SJCRH30 (cell line): ENCODE results near the gene RAB33A. TPM values are rescaled to one million over a fixed set of nuclear protein-coding genes. Genes with fewer than 3 reads are reported as not detected.
"Not testable (repeated sequence)": the region's sequence is repeated elsewhere in the genome, so short reads cannot be mapped to it uniquely, and the experiment has no call there.

Experiments
- DNase-seq, 2 experiments: peaks; one replicate each; pipeline ENCODE4 v3.0.0-alpha.2; 2015 to 2020
- H3K27ac ChIP-seq: fragments of 250-450 bp; sonication (Bioruptor Pico); 2 replicates; pipeline ENCODE4 v1.5.1; 2020; ENCODE audit warnings: mild to moderate bottlenecking, moderate library complexity
- H3K27me3 ChIP-seq: fragments of 250-450 bp; sonication (Bioruptor Pico); 2 replicates; pipeline ENCODE4 v1.5.1; 2020; ENCODE audit warnings: mild to moderate bottlenecking, moderate library complexity
- H3K36me3 ChIP-seq: fragments of 250-450 bp; sonication (Bioruptor Pico); 2 replicates; pipeline ENCODE4 v1.5.1; 2020; ENCODE audit warnings: mild to moderate bottlenecking, moderate library complexity
- H3K4me1 ChIP-seq: fragments of 250-450 bp; sonication (Bioruptor Pico); 2 replicates; pipeline ENCODE4 v1.5.1; 2020; ENCODE audit warnings: mild to moderate bottlenecking, moderate library complexity
- H3K4me3 ChIP-seq: fragments of 250-450 bp; sonication (Bioruptor Pico); 2 replicates; pipeline ENCODE4 v1.5.1; 2020; ENCODE audit warnings: mild to moderate bottlenecking, moderate library complexity
- H3K9me3 ChIP-seq: fragments of 250-450 bp; sonication (Bioruptor Pico); replicated peaks from 2 replicates; pipeline ENCODE4 v1.5.1; 2020; ENCODE audit warnings: mild to moderate bottlenecking, moderate library complexity
- total RNA-seq: library from RNA; depleted of rRNA; stranded (reverse); fragments of >200 nt; shearing (Covaris generic); gene quantifications from 2 replicates; pipeline ENCODE4 v1.2.3, GENCODE V29; 2014

The RAB33A gene
- total RNA-seq, 1 experiment from 2014 or later: 0.34 TPM

GRCh38 chrX:130179579-130180215, 7.9 kb downstream of the RAB33A start:
- no peak for DNase-seq
- Histone ChIP-seq H3K9me3 (no peaks in the 10 kb centered on the region), H3K36me3 (no peaks in the 10 kb centered on the region), H3K27me3 (no peaks in the 10 kb centered on the region), H3K4me3 (no peak overlapping the region), H3K27ac (no peak overlapping the region), H3K4me1 (no peaks in the 10 kb centered on the region)

GRCh38 chrX:130184168-130184567, 12.4 kb downstream of the RAB33A start:
- Histone ChIP-seq H3K4me1 (no peaks in the 10 kb centered on the region), H3K9me3 (no peaks in the 10 kb centered on the region), H3K4me3 (no peak overlapping the region), H3K27ac (no peak overlapping the region), H3K27me3 (no peaks in the 10 kb centered on the region), H3K36me3 (no peaks in the 10 kb centered on the region)
- DNase-seq: no peak

- H3K4me3 ChIP-seq: no peak overlapping the region
- no peaks in the 10 kb centered on the region for H3K27me3 ChIP-seq
- no peak for DNase-seq
- no peaks in the 10 kb centered on the region for H3K9me3 ChIP-seq
- H3K36me3 ChIP-seq: no peaks in the 10 kb centered on the region
- no peaks in the 10 kb centered on the region for H3K4me1 ChIP-seq
- no peak overlapping the region for H3K27ac ChIP-seq
These were observed 13.1 kb downstream of the RAB33A start for GRCh38 chrX:130184857-130185256.

GRCh38 chrX:130186651-130187050, 14.9 kb downstream of the RAB33A start:
- Histone ChIP-seq H3K4me1 (no peaks in the 10 kb centered on the region), H3K27me3 (no peaks in the 10 kb centered on the region), H3K36me3 (no peaks in the 10 kb centered on the region), H3K27ac (no peak overlapping the region), H3K9me3 (no peaks in the 10 kb centered on the region), H3K4me3 (no peak overlapping the region)
- no peak for DNase-seq

GRCh38 chrX:130190801-130191200, 19.0 kb downstream of the RAB33A start:
- no peaks in the 10 kb centered on the region for H3K4me1 ChIP-seq
- no peak overlapping the region for H3K27ac ChIP-seq
- no peaks in the 10 kb centered on the region for H3K9me3 ChIP-seq
- H3K4me3 ChIP-seq: no peak overlapping the region
- no peaks in the 10 kb centered on the region for H3K27me3 ChIP-seq
- no peak for DNase-seq
- H3K36me3 ChIP-seq: no peaks in the 10 kb centered on the region

- Histone ChIP-seq H3K27ac (no peak overlapping the region), H3K4me3 (no peak overlapping the region), H3K9me3 (no peaks in the 10 kb centered on the region), H3K27me3 (no peaks in the 10 kb centered on the region), H3K36me3 (no peaks in the 10 kb centered on the region), H3K4me1 (no peaks in the 10 kb centered on the region)
- no peak for DNase-seq
These were observed 24.7 kb downstream of the RAB33A start for GRCh38 chrX:130196466-130196865.

- DNase-seq: no peak
- H3K4me1 ChIP-seq: no peaks in the 10 kb centered on the region
- no peak overlapping the region for H3K4me3 ChIP-seq
- no peaks in the 10 kb centered on the region for H3K36me3 ChIP-seq
- H3K27ac ChIP-seq: no peak overlapping the region
- H3K27me3 ChIP-seq: no peaks in the 10 kb centered on the region
- no peaks in the 10 kb centered on the region for H3K9me3 ChIP-seq
These were observed 25.7 kb downstream of the RAB33A start for GRCh38 chrX:130197464-130197863.

- no peaks in the 10 kb centered on the region for H3K27me3 ChIP-seq
- H3K9me3 ChIP-seq: no peaks in the 10 kb centered on the region
- peaks cover 5% of the 10 kb centered on the region; the same call in 1 of the 2 replicates for H3K36me3 ChIP-seq
- H3K4me1 ChIP-seq: no peaks in the 10 kb centered on the region
- H3K4me3 ChIP-seq: no peak overlapping the region
- no peak overlapping the region for H3K27ac ChIP-seq
- DNase-seq: no peak
These were observed 32.9 kb downstream of the RAB33A start for GRCh38 chrX:130204647-130205046.

- Histone ChIP-seq H3K27me3 (no peaks in the 10 kb centered on the region), H3K4me3 (no peak overlapping the region), H3K4me1 (no peaks in the 10 kb centered on the region), H3K27ac (no peak overlapping the region), H3K9me3 (no peaks in the 10 kb centered on the region), H3K36me3 (peaks cover 15% of the 10 kb centered on the region)
- DNase-seq: no peak
These were observed 39.8 kb downstream of the RAB33A start for GRCh38 chrX:130211415-130212186.

- Histone ChIP-seq H3K4me1 (no peaks in the 10 kb centered on the region), H3K27ac (no peak overlapping the region), H3K27me3 (no peaks in the 10 kb centered on the region), H3K36me3 (peaks cover 19% of the 10 kb centered on the region), H3K9me3 (no peaks in the 10 kb centered on the region), H3K4me3 (no peak overlapping the region)
- DNase-seq: no peak
These were observed 40.6 kb downstream of the RAB33A start for GRCh38 chrX:130212371-130212770.

- Histone ChIP-seq H3K27ac (no peak overlapping the region), H3K36me3 (peaks cover 20% of the 10 kb centered on the region), H3K9me3 (no peaks in the 10 kb centered on the region), H3K4me3 (no peak overlapping the region), H3K4me1 (no peaks in the 10 kb centered on the region), H3K27me3 (no peaks in the 10 kb centered on the region)
- DNase-seq: no peak
These were observed 41.6 kb downstream of the RAB33A start for GRCh38 chrX:130213376-130213775.

- H3K9me3 ChIP-seq: no peaks in the 10 kb centered on the region
- H3K27me3 ChIP-seq: no peaks in the 10 kb centered on the region
- DNase-seq: no peak
These were observed 44.6 kb downstream of the RAB33A start for GRCh38 chrX:130216320-130216719.

GRCh38 chrX:130224810-130225209, 53.0 kb downstream of the RAB33A start:
- no peaks in the 10 kb centered on the region for H3K4me1 ChIP-seq
- H3K27me3 ChIP-seq: no peaks in the 10 kb centered on the region

More at GRCh38 chrX:130216320-130216719, 44.6 kb downstream of the RAB33A start:
- no peak overlapping the region for H3K4me3 ChIP-seq
- H3K36me3 ChIP-seq: peaks cover 12% of the 10 kb centered on the region
- no peaks in the 10 kb centered on the region for H3K4me1 ChIP-seq
- H3K27ac ChIP-seq: no peak overlapping the region

GRCh38 chrX:130228871-130229270, 57.1 kb downstream of the RAB33A start:
- H3K27me3 ChIP-seq: no peaks in the 10 kb centered on the region
- no peak overlapping the region for H3K4me3 ChIP-seq
- H3K4me1 ChIP-seq: no peaks in the 10 kb centered on the region

More at GRCh38 chrX:130224810-130225209, 53.0 kb downstream of the RAB33A start:
- no peaks in the 10 kb centered on the region for H3K9me3 ChIP-seq
- peaks cover 12% of the 10 kb centered on the region for H3K36me3 ChIP-seq
- no peak for DNase-seq
- H3K4me3 ChIP-seq: no peak overlapping the region
- H3K27ac ChIP-seq: no peak overlapping the region

GRCh38 chrX:130231184-130231583, 59.4 kb downstream of the RAB33A start:
- H3K4me3 ChIP-seq, DNase-seq, H3K4me1 ChIP-seq, H3K27ac ChIP-seq, H3K27me3 ChIP-seq, H3K9me3 ChIP-seq: not testable (repeated sequence)
- H3K36me3 ChIP-seq: peaks cover 21% of the 10 kb centered on the region

More at GRCh38 chrX:130228871-130229270, 57.1 kb downstream of the RAB33A start:
- DNase-seq: peak in 1 of 2 experiments; percentile 22
- H3K27ac ChIP-seq: no peak overlapping the region
- H3K9me3 ChIP-seq: no peaks in the 10 kb centered on the region
- H3K36me3 ChIP-seq: peaks cover 21% of the 10 kb centered on the region
